H1 (cell line): ENCODE measurements around the gene NDRG2.
"Not testable (repeated sequence)": the region's sequence is repeated elsewhere in the genome, so short reads cannot be mapped to it uniquely, and the experiment has no call there.

Experiments
- JUN ChIP-seq: IDR thresholded peaks from 2 replicates; pipeline ENCODE4 v1.6.1; 2011; ENCODE audit warnings: low read depth, mild to moderate bottlenecking, improper control_type of control experiment, low read length
- JUND ChIP-seq: IDR thresholded peaks from 2 replicates; pipeline ENCODE4 v1.6.1; 2011; ENCODE audit warnings: mild to moderate bottlenecking, improper control_type of control experiment, low read length
- PHF8 ChIP-seq: fragments of 200-600 bp; sonication (generic); conservative IDR thresholded peaks from 2 replicates; pipeline ENCODE4 v1.7.1; 2012; ENCODE audit warnings: low read depth, mild to moderate bottlenecking, inconsistent platforms, low read length, moderate library complexity
- POLR2A ChIP-seq, 2 experiments: IDR thresholded peaks; 1 replicate in 1 of 2; 2 replicates in 1 of 2; pipeline ENCODE4 v1.6.1; 2011; ENCODE audit warnings: low read depth in 2 of 2, low read length in 2 of 2, mild to moderate bottlenecking in 2 of 2; ENCODE audit errors: control extremely low read depth in 1 of 2
- POLR2AphosphoS5 ChIP-seq: IDR thresholded peaks from 2 replicates; pipeline ENCODE4 v1.6.1; 2011; ENCODE audit warnings: low read depth, low read length
- SIN3A ChIP-seq, 2 experiments: IDR thresholded peaks in 1 of 2; conservative IDR thresholded peaks in 1 of 2; 2 replicates each; pipeline ENCODE4 v1.6.1; 2011 to 2012; ENCODE audit warnings: low read length in 2 of 2, improper control_type of control experiment in 1 of 2, low read depth in 1 of 2, mild to moderate bottlenecking in 1 of 2
- SP2 ChIP-seq: IDR thresholded peaks from 2 replicates; pipeline ENCODE4 v1.6.1; 2012; ENCODE audit warnings: mild to moderate bottlenecking, low read length, inconsistent platforms
- TAF1 ChIP-seq: IDR thresholded peaks from 2 replicates; pipeline ENCODE4 v1.6.1; 2011; ENCODE audit warnings: mild to moderate bottlenecking, low read depth, low read length
- ZNF274 ChIP-seq: IDR thresholded peaks from 2 replicates; pipeline ENCODE4 v1.7.0; 2012; ENCODE audit warnings: low read length, borderline replicate concordance; ENCODE audit errors: extremely low read depth
- TF ChIP-seq, protein P1 (sequence below), 3 experiments: IDR thresholded peaks; 1 replicate in 2 of 3; 2 replicates in 1 of 3; pipeline versions ENCODE4 v1.5.1 to v1.6.1; 2011; ENCODE audit warnings: low read length in 3 of 3, mild to moderate bottlenecking in 3 of 3, inconsistent platforms in 2 of 3, low read depth in 1 of 3, moderate library complexity in 1 of 3; ENCODE audit not compliant: insufficient read depth in 1 of 3; ENCODE audit errors: control extremely low read depth in 1 of 3
- TF ChIP-seq, protein P2 (sequence below): IDR thresholded peaks from 2 replicates; pipeline ENCODE4 v1.6.1; 2011; ENCODE audit warnings: low read length, improper control_type of control experiment
- TF ChIP-seq, protein P3 (sequence below): IDR thresholded peaks from 2 replicates; pipeline ENCODE4 v1.6.1; 2012; ENCODE audit warnings: inconsistent platforms

DNA sequence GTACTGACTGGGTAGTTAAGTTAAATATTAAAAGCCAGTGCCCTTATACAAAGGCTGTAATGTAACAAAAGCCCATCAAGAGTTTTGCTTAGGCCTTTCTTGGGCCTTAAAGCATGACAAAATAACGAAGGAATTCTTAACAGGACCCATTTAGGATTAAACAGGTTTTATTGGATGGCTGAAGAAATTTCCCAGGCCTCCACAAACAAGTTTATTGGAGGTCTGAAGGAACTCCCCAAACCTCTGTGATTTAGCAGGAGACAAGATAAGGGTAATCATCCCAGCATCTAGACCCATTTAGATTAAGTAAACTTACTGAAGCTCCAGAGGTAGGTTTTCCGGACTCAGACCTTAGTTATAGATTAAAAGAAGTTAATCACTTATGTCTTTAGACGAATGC is 15.1 kb downstream of the NDRG2 start:
- TF ChIP-seq, protein P1, sequence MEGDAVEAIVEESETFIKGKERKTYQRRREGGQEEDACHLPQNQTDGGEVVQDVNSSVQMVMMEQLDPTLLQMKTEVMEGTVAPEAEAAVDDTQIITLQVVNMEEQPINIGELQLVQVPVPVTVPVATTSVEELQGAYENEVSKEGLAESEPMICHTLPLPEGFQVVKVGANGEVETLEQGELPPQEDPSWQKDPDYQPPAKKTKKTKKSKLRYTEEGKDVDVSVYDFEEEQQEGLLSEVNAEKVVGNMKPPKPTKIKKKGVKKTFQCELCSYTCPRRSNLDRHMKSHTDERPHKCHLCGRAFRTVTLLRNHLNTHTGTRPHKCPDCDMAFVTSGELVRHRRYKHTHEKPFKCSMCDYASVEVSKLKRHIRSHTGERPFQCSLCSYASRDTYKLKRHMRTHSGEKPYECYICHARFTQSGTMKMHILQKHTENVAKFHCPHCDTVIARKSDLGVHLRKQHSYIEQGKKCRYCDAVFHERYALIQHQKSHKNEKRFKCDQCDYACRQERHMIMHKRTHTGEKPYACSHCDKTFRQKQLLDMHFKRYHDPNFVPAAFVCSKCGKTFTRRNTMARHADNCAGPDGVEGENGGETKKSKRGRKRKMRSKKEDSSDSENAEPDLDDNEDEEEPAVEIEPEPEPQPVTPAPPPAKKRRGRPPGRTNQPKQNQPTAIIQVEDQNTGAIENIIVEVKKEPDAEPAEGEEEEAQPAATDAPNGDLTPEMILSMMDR (IDR thresholded peaks at IDR 0.05; ENCODE audit: control extremely low read depth in 1 of 3, insufficient read depth in 1 of 3, low read depth in 1 of 3, low read length in 3 of 3) = not testable (repeated sequence)
- TF ChIP-seq SP2; ZNF274; SIN3A (conservative IDR thresholded peaks at IDR 0.05 in 1 of 2, IDR thresholded peaks at IDR 0.05 in 1 of 2; ENCODE audit: low read depth in 1 of 2, low read length in 2 of 2); POLR2A (IDR thresholded peaks at IDR 0.05; ENCODE audit: control extremely low read depth in 1 of 2, low read depth in 2 of 2, low read length in 2 of 2); JUN; JUND; POLR2AphosphoS5; PHF8; TAF1: not testable (repeated sequence)
- TF ChIP-seq, protein P2, sequence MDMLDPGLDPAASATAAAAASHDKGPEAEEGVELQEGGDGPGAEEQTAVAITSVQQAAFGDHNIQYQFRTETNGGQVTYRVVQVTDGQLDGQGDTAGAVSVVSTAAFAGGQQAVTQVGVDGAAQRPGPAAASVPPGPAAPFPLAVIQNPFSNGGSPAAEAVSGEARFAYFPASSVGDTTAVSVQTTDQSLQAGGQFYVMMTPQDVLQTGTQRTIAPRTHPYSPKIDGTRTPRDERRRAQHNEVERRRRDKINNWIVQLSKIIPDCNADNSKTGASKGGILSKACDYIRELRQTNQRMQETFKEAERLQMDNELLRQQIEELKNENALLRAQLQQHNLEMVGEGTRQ = not testable (repeated sequence)
- TF ChIP-seq, protein P3, sequence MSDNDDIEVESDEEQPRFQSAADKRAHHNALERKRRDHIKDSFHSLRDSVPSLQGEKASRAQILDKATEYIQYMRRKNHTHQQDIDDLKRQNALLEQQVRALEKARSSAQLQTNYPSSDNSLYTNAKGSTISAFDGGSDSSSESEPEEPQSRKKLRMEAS = not testable (repeated sequence)
